ENCODE results near the gene LAMC3.

LAMC3 gene

DNA sequence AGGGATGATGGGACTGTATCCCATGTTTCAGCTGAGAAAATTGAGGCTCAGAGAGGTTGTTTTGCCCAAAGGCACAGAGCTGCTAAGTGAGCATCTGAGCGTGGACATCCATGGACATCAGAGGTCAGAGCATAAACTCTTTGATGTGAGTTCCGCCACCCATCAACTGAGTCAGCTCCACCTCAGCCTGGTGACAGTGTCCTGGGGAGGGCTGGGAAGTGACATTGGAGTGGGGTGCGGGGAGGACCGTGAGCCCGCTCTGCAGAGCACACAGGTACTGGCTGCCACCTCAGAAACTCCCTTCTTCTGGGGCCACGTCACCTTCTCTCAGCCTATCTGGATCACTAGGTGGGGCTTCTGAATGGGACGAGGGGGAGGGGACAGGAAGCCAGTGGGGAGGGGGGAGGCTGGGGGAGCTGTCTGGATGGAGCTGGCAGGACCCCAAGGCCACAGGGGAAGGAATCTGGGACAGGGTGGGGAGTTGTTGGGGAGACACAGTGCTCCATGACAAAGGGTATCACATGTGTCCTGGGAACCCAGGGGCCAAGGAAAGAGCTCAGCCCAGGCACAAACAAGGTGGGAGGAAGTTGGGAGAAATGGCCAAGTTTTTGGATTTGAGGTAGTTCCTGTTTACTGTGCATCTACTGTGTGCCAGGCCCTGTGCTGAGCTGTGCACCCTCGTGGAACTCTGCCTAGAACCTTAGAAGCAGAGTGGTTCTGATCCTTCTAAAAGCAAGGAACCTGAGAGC, 2.5 kb downstream of the LAMC3 start:
- no peak for DNase-seq (ENCODE audit: low spot score)

DNA sequence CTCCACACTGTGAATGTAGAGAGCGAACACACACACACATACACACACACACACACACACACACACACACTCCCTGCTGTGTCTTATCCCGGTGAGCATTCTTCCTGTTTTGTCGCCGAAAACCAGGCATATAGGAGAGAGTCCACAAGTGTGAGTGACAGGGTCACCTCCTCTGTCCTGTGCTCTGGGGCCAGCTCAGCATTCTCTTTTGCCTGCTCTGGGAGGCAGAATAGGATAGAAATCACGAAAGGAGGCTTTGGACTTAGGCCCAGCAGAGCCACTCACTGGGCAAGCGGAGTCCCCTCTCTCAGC, 3.0 kb downstream of the LAMC3 start:
- no peak for DNase-seq (ENCODE audit: low spot score)

- DNase-seq (ENCODE audit: low spot score) = no peak
Observed at GRCh38 chr9:131012396-131012917, 3.5 kb downstream of the LAMC3 start.

DNA sequence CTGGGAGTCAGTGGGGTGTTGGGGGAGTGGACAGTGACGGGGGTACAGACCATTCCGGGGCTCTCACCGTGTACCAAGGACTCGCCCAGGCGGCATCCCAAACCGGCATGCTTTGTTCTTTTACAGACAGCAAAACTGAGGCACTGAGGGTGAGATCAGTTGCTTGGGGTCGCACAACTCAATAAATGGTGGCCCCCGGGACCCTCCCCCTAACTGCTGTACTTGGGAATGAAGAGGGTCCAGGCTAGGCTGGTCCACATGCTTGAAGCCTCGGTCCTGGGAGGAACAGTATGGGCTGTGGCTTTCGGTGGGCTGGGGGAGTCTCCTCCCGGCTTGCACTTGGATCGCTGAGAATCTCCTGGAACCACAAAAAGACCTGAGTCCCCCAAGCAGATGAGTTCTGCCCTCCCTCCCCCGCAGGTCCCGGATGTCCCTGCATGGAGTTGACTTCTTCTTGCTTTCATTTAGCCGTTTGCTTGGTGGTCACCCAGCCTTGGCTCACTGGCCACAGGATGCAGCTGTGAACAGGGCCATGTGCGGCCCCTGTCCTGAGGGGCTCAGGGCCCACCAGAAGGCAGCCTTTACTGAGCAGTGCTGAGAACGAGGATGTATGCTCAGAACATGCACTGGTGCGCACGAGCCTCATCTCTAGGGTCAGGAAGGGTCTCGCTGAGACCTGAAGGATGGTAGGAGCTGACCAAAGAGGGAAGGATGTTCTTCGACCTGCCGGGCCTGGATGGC, 4.2 kb downstream of the LAMC3 start:
- no peak for DNase-seq (ENCODE audit: low spot score)

GRCh38 chr9:131013771-131014676, 5.0 kb downstream of the LAMC3 start:
- DNase-seq (ENCODE audit: low spot score) = no peak

DNA sequence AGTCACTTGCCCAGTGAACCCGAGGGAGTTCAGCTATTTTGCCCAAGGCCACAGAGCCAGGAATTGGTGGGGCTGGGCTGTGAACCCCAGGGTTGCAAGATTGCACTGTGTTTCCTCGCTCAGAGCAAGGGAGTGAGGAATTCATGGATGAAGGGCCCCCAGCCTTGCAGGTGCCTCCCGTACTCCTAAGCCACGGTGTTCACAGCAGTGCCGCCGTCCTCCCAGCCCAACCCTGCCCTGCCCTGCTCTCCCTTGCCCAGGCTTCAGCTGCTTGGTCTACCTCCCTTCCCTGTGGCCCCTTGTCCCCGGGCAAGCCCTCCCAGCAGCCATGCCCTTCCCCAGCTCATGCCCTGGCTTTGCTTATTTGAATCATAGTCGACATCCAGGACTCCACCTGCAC, 6.1 kb downstream of the LAMC3 start:
- no peak for DNase-seq (ENCODE audit: low spot score)

GRCh38 chr9:131015876-131016397, 7.0 kb downstream of the LAMC3 start:
- DNase-seq (ENCODE audit: low spot score) = no peak

DNA sequence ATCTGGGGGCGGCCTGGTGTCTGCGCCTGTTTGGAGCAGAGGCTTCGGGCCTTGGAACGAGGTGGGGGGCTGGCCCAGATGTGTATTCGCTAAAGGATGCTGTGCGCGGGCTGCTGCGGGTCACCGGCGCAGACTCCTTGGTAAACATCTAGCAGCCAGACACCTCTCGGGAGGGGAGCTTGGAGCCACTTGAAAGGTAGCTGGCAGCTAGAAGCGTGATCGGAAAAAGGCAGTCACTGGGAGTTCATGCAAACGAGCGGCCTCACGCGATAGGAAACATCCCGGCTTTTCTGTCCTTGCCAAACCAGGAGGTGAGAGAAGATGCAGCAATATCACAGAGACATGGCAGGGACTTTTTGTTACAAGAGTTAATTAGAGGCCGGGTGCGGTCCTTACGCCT, 8.1 kb downstream of the LAMC3 start:
- DNase-seq (ENCODE audit: low spot score) = no peak

- no peak for DNase-seq (ENCODE audit: low spot score)
Observed at GRCh38 chr9:131018621-131019020, 9.6 kb downstream of the LAMC3 start.

GRCh38 chr9:131019388-131020239, 10.6 kb downstream of the LAMC3 start:
- no peak for DNase-seq (ENCODE audit: low spot score)

- no peak for DNase-seq (ENCODE audit: low spot score)
Observed at GRCh38 chr9:131020388-131020787, 11.4 kb downstream of the LAMC3 start.

GRCh38 chr9:131020862-131021261, 11.9 kb downstream of the LAMC3 start:
- no peak for DNase-seq (ENCODE audit: low spot score)

- no peak for DNase-seq (ENCODE audit: low spot score)
Observed at GRCh38 chr9:131021785-131022184, 12.8 kb downstream of the LAMC3 start.

DNA sequence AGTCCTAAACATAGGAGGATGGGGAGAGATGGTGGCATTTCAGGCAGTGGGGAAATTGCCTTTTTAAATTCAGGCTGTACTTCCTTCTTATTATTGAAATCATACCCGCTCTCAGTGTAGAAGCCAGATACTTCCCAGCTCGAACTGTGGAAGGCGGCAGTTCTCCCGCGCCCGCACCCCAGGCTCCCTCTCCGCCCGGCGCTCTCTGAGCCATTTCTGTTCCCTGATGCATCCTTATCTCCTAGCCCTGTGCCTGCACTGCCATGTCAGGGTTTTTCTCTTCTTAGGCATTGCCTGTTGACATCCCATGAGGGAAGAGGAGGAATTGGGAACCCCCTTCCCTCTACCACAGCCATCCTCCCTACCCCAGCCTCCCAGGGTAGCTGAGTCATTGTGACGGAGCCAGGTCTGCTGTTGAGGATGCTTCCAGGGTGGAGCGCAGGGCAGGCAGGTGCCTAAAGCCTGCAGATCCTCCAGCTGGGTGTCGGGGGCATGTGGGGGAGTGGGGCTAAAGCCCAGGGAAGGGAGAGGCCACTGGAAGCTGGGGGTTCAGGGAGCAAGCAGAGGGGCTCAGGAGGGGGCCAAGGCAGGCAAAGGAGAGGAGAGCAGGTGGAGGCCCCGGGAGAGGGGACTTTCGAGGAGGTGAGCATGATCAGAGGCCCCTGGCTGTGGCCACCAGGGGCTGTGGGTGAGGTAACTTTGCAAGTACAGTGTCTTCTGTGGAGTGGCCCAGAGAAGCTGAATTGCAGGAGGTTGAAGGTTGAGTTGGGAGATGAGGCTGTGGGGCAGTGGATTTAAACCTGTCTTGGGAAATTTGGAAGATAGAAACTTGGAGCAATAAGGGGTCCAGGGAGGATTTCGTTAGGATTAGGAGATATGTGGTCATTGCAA, 16.2 kb downstream of the LAMC3 start:
- no peak for DNase-seq (ENCODE audit: low spot score)

- DNase-seq (ENCODE audit: low spot score) = no peak
Observed at GRCh38 chr9:131025953-131026858, 17.2 kb downstream of the LAMC3 start.

- DNase-seq (ENCODE audit: low spot score) = no peak
Observed at GRCh38 chr9:131027048-131027871, 18.3 kb downstream of the LAMC3 start.

- DNase-seq (ENCODE audit: low spot score) = no peak
Observed at GRCh38 chr9:131027872-131028179, 18.9 kb downstream of the LAMC3 start.

GRCh38 chr9:131028221-131028884, 19.4 kb downstream of the LAMC3 start:
- DNase-seq (ENCODE audit: low spot score) = no peak
